Osteoblast (primary cell): Measurements from ENCODE around the gene C16orf78. TPM values are rescaled to one million over a fixed set of nuclear protein-coding genes. Genes with fewer than 3 reads are reported as not detected.

Source experiments
- DNase-seq: peaks from one replicate; pipeline ENCODE4 v3.0.0; 2011; ENCODE audit warnings: low spot score, mixed read lengths; ENCODE audit not compliant: insufficient read length; ENCODE audit errors: missing footprints
- H2AFZ ChIP-seq: 2 replicates; pipeline ENCODE4 v1.6.0; 2011; ENCODE audit warnings: mild to moderate bottlenecking, low read length
- H3K27ac ChIP-seq: 2 replicates; pipeline ENCODE4 v1.5.1; 2011; ENCODE audit warnings: mild to moderate bottlenecking, low read depth, low read length, moderate library complexity
- H3K27me3 ChIP-seq: 2 replicates; pipeline ENCODE4 v1.6.0; 2012; ENCODE audit warnings: mild to moderate bottlenecking, control low read depth, inconsistent platforms, low read length, moderate library complexity; ENCODE audit not compliant: insufficient read depth
- H3K36me3 ChIP-seq: 2 replicates; pipeline ENCODE4 v1.5.1; 2011; ENCODE audit warnings: mild to moderate bottlenecking, low read length, control low read depth, moderate library complexity; ENCODE audit not compliant: insufficient read depth
- H3K4me1 ChIP-seq: 2 replicates; pipeline ENCODE4 v1.5.1; 2011; ENCODE audit warnings: mild to moderate bottlenecking, low read length, control low read depth, moderate library complexity; ENCODE audit not compliant: insufficient read depth
- H3K4me2 ChIP-seq: 2 replicates; pipeline ENCODE4 v1.6.0; 2011; ENCODE audit warnings: mild to moderate bottlenecking, low read length; ENCODE audit not compliant: insufficient read depth
- H3K4me3 ChIP-seq: fragments of 200-600 bp; sonication (generic); 3 replicates; pipeline ENCODE4 v1.5.1; 2012; ENCODE audit warnings: mild to moderate bottlenecking, low read length, inconsistent platforms; ENCODE audit not compliant: insufficient read depth
- H3K79me2 ChIP-seq: 2 replicates; pipeline ENCODE4 v1.6.0; 2012; ENCODE audit warnings: mild to moderate bottlenecking, low read length, control low read depth, inconsistent platforms; ENCODE audit not compliant: insufficient read depth
- H3K9me3 ChIP-seq: 2 replicates; pipeline ENCODE4 v1.5.1; 2011; ENCODE audit warnings: low read depth, low read length, control low read depth
- H4K20me1 ChIP-seq: 2 replicates; pipeline ENCODE4 v1.6.0; 2012; ENCODE audit warnings: mild to moderate bottlenecking, low read length, control low read depth; ENCODE audit not compliant: insufficient read depth
- CTCF ChIP-seq: IDR thresholded peaks from 2 replicates; pipeline ENCODE4 v1.5.1; 2011; ENCODE audit warnings: mild to moderate bottlenecking, low read depth, low read length, moderate library complexity; ENCODE audit errors: extremely low read depth
- total RNA-seq: library from RNA; depleted of rRNA; stranded (reverse); fragments of >200 nt; gene quantifications from 2 replicates; pipeline ENCODE4 v1.2.3, GENCODE V29; 2012

Gene C16orf78
- total RNA-seq, 1 donor: not detected

- H3K9me3 ChIP-seq: no peaks in the 10 kb centered on the region
- H3K4me2 ChIP-seq: no peak overlapping the region
- no peaks in the 10 kb centered on the region for H3K36me3 ChIP-seq
- H3K4me1 ChIP-seq: no peaks in the 10 kb centered on the region
- H2AFZ ChIP-seq: no peak overlapping the region
- no peak overlapping the region for H3K4me3 ChIP-seq
- TF ChIP-seq CTCF: no peak
- no peak overlapping the region for H3K27ac ChIP-seq
- H4K20me1 ChIP-seq: no peaks in the 10 kb centered on the region
- DNase-seq: no peak
- no peaks in the 10 kb centered on the region for H3K27me3 ChIP-seq
- H3K79me2 ChIP-seq: no peaks in the 10 kb centered on the region
These were observed 54.2 kb downstream of the C16orf78 start for GRCh38 chr16:49427771-49428170.

- DNase-seq: no peak
- TF ChIP-seq CTCF: no peak
- Histone ChIP-seq H3K36me3 (no peaks in the 10 kb centered on the region), H3K79me2 (no peaks in the 10 kb centered on the region), H3K27me3 (no peaks in the 10 kb centered on the region), H3K27ac (no peak overlapping the region), H3K4me2 (no peak overlapping the region), H3K4me1 (no peaks in the 10 kb centered on the region), H3K4me3 (no peak overlapping the region), H4K20me1 (no peaks in the 10 kb centered on the region), H2AFZ (no peak overlapping the region), H3K9me3 (no peaks in the 10 kb centered on the region)
These were observed 55.2 kb downstream of the C16orf78 start for GRCh38 chr16:49428808-49429207.

GRCh38 chr16:49431040-49431439, 57.4 kb downstream of the C16orf78 start:
- Histone ChIP-seq H4K20me1 (no peaks in the 10 kb centered on the region), H3K27ac (no peak overlapping the region), H3K27me3 (no peaks in the 10 kb centered on the region), H3K4me1 (no peaks in the 10 kb centered on the region), H3K4me3 (no peak overlapping the region), H3K4me2 (no peak overlapping the region), H3K79me2 (no peaks in the 10 kb centered on the region), H3K9me3 (no peaks in the 10 kb centered on the region), H3K36me3 (no peaks in the 10 kb centered on the region), H2AFZ (no peak overlapping the region)
- no peak for DNase-seq
- TF ChIP-seq CTCF: no peak

- Histone ChIP-seq H3K27me3 (no peaks in the 10 kb centered on the region), H3K27ac (no peak overlapping the region), H3K4me3 (no peak overlapping the region), H3K36me3 (no peaks in the 10 kb centered on the region), H4K20me1 (no peaks in the 10 kb centered on the region), H3K4me2 (no peak overlapping the region), H2AFZ (no peak overlapping the region), H3K79me2 (no peaks in the 10 kb centered on the region), H3K9me3 (no peaks in the 10 kb centered on the region), H3K4me1 (no peaks in the 10 kb centered on the region)
- no peak for TF ChIP-seq CTCF
- DNase-seq: no peak
These were observed 58.1 kb downstream of the C16orf78 start for GRCh38 chr16:49431591-49432290.
